Measurements from ENCODE around the gene PAIP2. TPM values are rescaled to one million over a fixed set of nuclear protein-coding genes. Genes with fewer than 3 reads are reported as not detected.

The PAIP2 gene
- total and polyA plus RNA-seq, 2 of the 4 experiments (the other 2 are of a cell fraction) = 41.9 to 59.5 TPM

DNA sequence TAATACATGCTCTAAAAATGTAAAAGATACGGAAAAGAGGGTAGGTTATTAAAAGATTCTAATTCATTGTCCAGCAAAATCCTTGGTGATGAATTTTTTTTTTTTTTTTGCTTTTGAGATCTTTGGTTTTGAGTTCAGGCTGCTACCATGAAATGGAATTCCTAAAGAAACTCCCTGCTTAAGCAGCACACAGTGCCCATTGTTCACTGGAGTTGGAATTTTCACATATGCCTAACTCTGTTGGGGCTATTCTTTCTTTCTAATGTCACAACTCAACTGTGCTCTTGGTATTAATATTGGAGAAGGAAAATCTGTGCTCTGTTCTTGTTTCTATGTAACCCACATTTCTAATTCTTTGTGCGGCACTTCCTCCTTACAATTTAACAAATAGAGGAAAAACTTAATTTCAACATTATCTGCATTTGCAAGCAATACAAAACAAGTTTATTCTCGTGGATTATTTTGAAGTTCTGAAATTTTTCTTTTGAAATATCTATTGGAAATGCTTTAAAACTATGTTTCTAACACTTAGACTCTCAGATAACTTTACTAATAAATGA, 26.5 kb upstream of the PAIP2 start:
- H3K79me1 ChIP-seq (ENCODE audit: low read depth in 1 of 2, low read length in 2 of 2) = peaks cover 18 to 57% of the 10 kb centered on the region in 2 experiments
- DNase-seq (no peak), ATAC-seq (ENCODE audit: low read depth) (no peak)
- H3K9me3 ChIP-seq (ENCODE audit: control insufficient read depth, insufficient read depth, low read length) = no peaks in the 10 kb centered on the region
- no peak overlapping the region for H2BK15ac ChIP-seq (ENCODE audit: low read depth, low read length)
- no CpG with 5 or more reads among the region's 3 CpGs for WGBS, 2 experiments (ENCODE audit: extremely low coverage in 2 of 2, insufficient read length in 1 of 2)
- POLR2A ChIA-PET (ENCODE audit: unreplicated experiment) = no interaction called here
- H3K56ac ChIP-seq (ENCODE audit: extremely low read depth, insufficient read depth, low read length) = no peak overlapping the region
- no peak overlapping the region for H2BK5ac ChIP-seq (ENCODE audit: low read depth, low read length, poor library complexity, severe bottlenecking)
- H2AK5ac ChIP-seq (ENCODE audit: low read depth, low read length) = no peak overlapping the region
- CTCF ChIA-PET = no interaction called here
- H3K27me3 ChIP-seq (ENCODE audit: control insufficient read depth, insufficient read depth, low read length) = no peaks in the 10 kb centered on the region
- peaks cover 39% of the 10 kb centered on the region for H3K36me3 ChIP-seq (ENCODE audit: control insufficient read depth, insufficient read depth, low read length)
- H3K27ac ChIP-seq (ENCODE audit: insufficient read depth, low read length) = no peak overlapping the region
- H4K20me1 ChIP-seq (ENCODE audit: insufficient read depth, low read length) = peaks cover 78% of the 10 kb centered on the region
- no peak overlapping the region for H2BK20ac ChIP-seq (ENCODE audit: low read depth, low read length)
- no peak overlapping the region for H4K8ac ChIP-seq (ENCODE audit: low read depth in 2 of 2, low read length in 2 of 2)
- H3K23ac ChIP-seq (ENCODE audit: low read depth, low read length) = no peak overlapping the region
- no TSS peak for BruUV-seq (replicated peaks)
- H3K4me1 ChIP-seq (ENCODE audit: control insufficient read depth, insufficient read depth, low read length) = peaks cover 1% of the 10 kb centered on the region; the same call in 1 of the 2 replicates
- no peak overlapping the region for H3K9ac ChIP-seq (ENCODE audit: low read depth, low read length)
- in situ Hi-C loops (cut with MboI; ENCODE audit: low sequenced_read_pairs) = no loop called here
- H2AFZ ChIP-seq (replicated peaks; ENCODE audit: low read length, poor library complexity) = no peak overlapping the region
- no peak for TF ChIP-seq CEBPB (IDR thresholded peaks at IDR 0.05; ENCODE audit: low read depth, low read length)
- no peak overlapping the region for H4K91ac ChIP-seq (ENCODE audit: insufficient read depth, low read depth, low read length)
- no peak overlapping the region for H3K14ac ChIP-seq (replicated peaks; ENCODE audit: low read depth, low read length)
- H2BK120ac ChIP-seq (ENCODE audit: low read depth, low read length) = no peak overlapping the region
- no peak overlapping the region for H3K4ac ChIP-seq (ENCODE audit: low read depth, low read length)
- H3K4me2 ChIP-seq (ENCODE audit: low read depth, low read length) = no peak overlapping the region
- dilution Hi-C loops (cut with HindIII; ENCODE audit: low sequenced_read_pairs, unreplicated experiment) = no loop called here
- H4K5ac ChIP-seq (ENCODE audit: low read depth, low read length) = no peak overlapping the region
- no peak overlapping the region for H2AK9ac ChIP-seq (replicated peaks; ENCODE audit: low read depth, low read length, poor library complexity)
- H3K4me3 ChIP-seq (ENCODE audit: insufficient read depth, low read depth, low read length) = no peak overlapping the region
- intact Hi-C loops (cut with micrococcal nuclease) = loop anchor here (2.0 kb wide), 1 partner anchor 16 kb away; no protein-coding TSS in a partner anchor
- H3K18ac ChIP-seq (ENCODE audit: low read depth, low read length) = no peak overlapping the region
- H3K9me1 ChIP-seq (ENCODE audit: insufficient read depth, low read length) = peaks cover 9% of the 10 kb centered on the region

All from IMR-90 (cell line).